ENCODE measurements around the gene RGL3.
"Not testable (repeated sequence)": the region's sequence is repeated elsewhere in the genome, so short reads cannot be mapped to it uniquely, and the experiment has no call there.

RGL3 gene

GRCh38 chr19:11450570-11451326 is 31.6 kb upstream of the RGL3 start:
- DNase-seq (ENCODE audit: low spot score) = no peak

- DNase-seq (ENCODE audit: low spot score) = no peak
Measured at GRCh38 chr19:11448923-11449554, 29.9 kb upstream of the RGL3 start.

- no peak for DNase-seq (ENCODE audit: low spot score)
Measured at GRCh38 chr19:11448410-11448809, 29.3 kb upstream of the RGL3 start.

GRCh38 chr19:11447347-11448262 is 28.5 kb upstream of the RGL3 start:
- no peak for DNase-seq (ENCODE audit: low spot score)

GRCh38 chr19:11446652-11447301 is 27.7 kb upstream of the RGL3 start:
- no peak for DNase-seq (ENCODE audit: low spot score)

- no peak for DNase-seq (ENCODE audit: low spot score)
Measured at GRCh38 chr19:11446271-11446651, 27.1 kb upstream of the RGL3 start.

- DNase-seq (ENCODE audit: low spot score) = no peak
Measured at GRCh38 chr19:11445141-11445540, 26.0 kb upstream of the RGL3 start.

GRCh38 chr19:11444059-11444458 is 24.9 kb upstream of the RGL3 start:
- no peak for DNase-seq (ENCODE audit: low spot score)

GRCh38 chr19:11437955-11438354 is 18.8 kb upstream of the RGL3 start:
- no peak for DNase-seq (ENCODE audit: low spot score)

- peak; percentile 19 for DNase-seq (ENCODE audit: low spot score)
Measured at GRCh38 chr19:11435833-11436313, 16.8 kb upstream of the RGL3 start.

- peak; percentile 100 for DNase-seq (ENCODE audit: low spot score)
Measured at GRCh38 chr19:11435057-11435832, 16.1 kb upstream of the RGL3 start, which contains the start of the genes ODAD3 and PRKCSH. ODAD3 (minus strand) TSS chr19:11435121; CDS start chr19:11435016, 105 bp downstream. PRKCSH (plus strand) TSS chr19:11435635; CDS start chr19:11436118, 483 bp downstream.

- no peak for DNase-seq (ENCODE audit: low spot score)
Measured at GRCh38 chr19:11434703-11435056, 15.6 kb upstream of the RGL3 start.

- not testable (repeated sequence) for DNase-seq (ENCODE audit: low spot score)
Measured at GRCh38 chr19:11433526-11433925, 14.4 kb upstream of the RGL3 start.

GRCh38 chr19:11426656-11427055 is 7.5 kb upstream of the RGL3 start:
- no peak for DNase-seq (ENCODE audit: low spot score)

GRCh38 chr19:11425719-11426457 is 6.8 kb upstream of the RGL3 start:
- DNase-seq (ENCODE audit: low spot score) = no peak

- no peak for DNase-seq (ENCODE audit: low spot score)
Measured at GRCh38 chr19:11423791-11424181, 4.7 kb upstream of the RGL3 start.

- DNase-seq (ENCODE audit: low spot score) = no peak
Measured at GRCh38 chr19:11423164-11423790, 4.2 kb upstream of the RGL3 start.

GRCh38 chr19:11422163-11423065 is 3.3 kb upstream of the RGL3 start:
- DNase-seq (ENCODE audit: low spot score) = peak; percentile 77
